Right atrium auricular region (tissue), 2 donors: ENCODE measurements around the gene FAM53B. TPM values are rescaled to one million over a fixed set of nuclear protein-coding genes. Genes with fewer than 3 reads are reported as not detected.

Source experiments
- DNase-seq: peaks from one replicate; pipeline ENCODE4 v3.0.0-alpha.2; 2019; ENCODE audit warnings: low spot score
- H3K27ac ChIP-seq, 2 donors: fragments of 200-600 bp; sonication (generic); 1 replicate in 1 of 2; 2 replicates in 1 of 2; pipeline ENCODE4 v1.5.1; 2016 to 2019
- H3K27me3 ChIP-seq, 2 donors: fragments of 200-600 bp; sonication (generic); one replicate each; pipeline versions ENCODE4 v1.5.1 to v1.6.0; 2017 to 2019
- H3K36me3 ChIP-seq: fragments of 200-600 bp; sonication (generic); one replicate; pipeline ENCODE4 v1.5.1; 2016
- H3K4me1 ChIP-seq, 2 donors: fragments of 200-600 bp; sonication (generic); one replicate each; pipeline versions ENCODE4 v1.5.1 to v1.6.0; 2017 to 2019
- H3K4me3 ChIP-seq, 2 donors: fragments of 200-600 bp; sonication (generic); 1 replicate in 1 of 2; 2 replicates in 1 of 2; pipeline ENCODE4 v1.5.1; 2017 to 2019; ENCODE audit warnings: mild to moderate bottlenecking in 1 of 2, moderate library complexity in 1 of 2
- H3K9me3 ChIP-seq, 2 donors: fragments of 200-600 bp; sonication (generic); one replicate each; pipeline ENCODE4 v1.5.1; 2019
- CTCF ChIP-seq, 2 donors: fragments of 200-600 bp; sonication (generic); IDR thresholded peaks; one replicate each; pipeline ENCODE4 v1.5.1; 2019; ENCODE audit warnings: antibody characterized with exemption in 2 of 2
- total RNA-seq, 2 donors: library from RNA; depleted of rRNA; stranded (reverse); fragments of >200 nt; gene quantifications; one replicate each; pipeline ENCODE4 v1.1.0, GENCODE V29; 2016

Gene FAM53B
- total RNA-seq, 2 donors from 2014 or later: 30.3 to 31.1 TPM

- Histone ChIP-seq H3K27me3 (no peaks in the 10 kb centered on the region), H3K4me3 (no peak overlapping the region), H3K4me1 (no peaks in the 10 kb centered on the region), H3K27ac (no peak overlapping the region), H3K9me3 (no peaks in the 10 kb centered on the region), H3K36me3 (no peaks in the 10 kb centered on the region)
- no peak for DNase-seq
- TF ChIP-seq CTCF (IDR thresholded peaks at IDR 0.05): no peak
These were observed 174.3 kb downstream of the FAM53B start for GRCh38 chr10:124569623-124570470.

Other genes starting within 250 kb of the FAM53B start
- gene EEF1AKMT2, start 47.5 kb upstream of the FAM53B start, total RNA-seq: 10 to 100 TPM in 1 of 2 donors, 1 to 10 TPM in 1; 9.6 to 10.2 TPM
- 1 to 10 TPM; 9.9 to 10.0 TPM for gene ABRAXAS2, start 57.4 kb upstream of the FAM53B start, total RNA-seq
- gene ZRANB1, start 197.7 kb upstream of the FAM53B start, total RNA-seq: 10 to 100 TPM; 24.1 to 24.9 TPM